ENCODE measurements around the gene PDZD8.

Gene PDZD8

DNA sequence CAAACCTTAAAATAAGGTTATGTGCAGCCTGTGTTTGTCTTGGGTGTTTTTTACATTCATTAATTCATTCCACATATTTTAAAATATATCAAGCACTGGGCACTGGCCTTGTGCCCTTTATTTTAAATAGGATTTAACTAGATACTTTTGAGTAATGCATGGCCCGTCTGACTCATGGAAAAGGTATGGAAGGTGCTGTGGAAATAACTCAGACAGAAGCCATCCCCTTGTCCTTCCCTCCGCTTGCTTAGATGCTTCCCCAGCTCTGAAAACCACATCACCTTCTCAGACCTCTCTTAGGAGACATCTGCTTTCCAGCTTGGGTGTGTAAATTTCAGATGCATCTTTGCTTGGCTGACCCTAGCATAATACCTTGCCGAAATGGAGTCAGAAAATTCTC is 103.8 kb downstream of the PDZD8 start:
- Histone ChIP-seq H2BK120ac (ENCODE audit: insufficient read depth, low read length, poor library complexity) (no peak overlapping the region), H2BK5ac (ENCODE audit: low read depth, low read length, poor library complexity) (no peak overlapping the region), H3K4me3 (ENCODE audit: low read depth, low read length) (no peak overlapping the region), H3K27me3 (ENCODE audit: insufficient read depth, low read length) (no peaks in the 10 kb centered on the region), H3K23ac (ENCODE audit: low read length) (no peak overlapping the region), H3K14ac (ENCODE audit: low read length) (no peak overlapping the region), H3K18ac (ENCODE audit: low read length) (no peak overlapping the region), H3K9me3 (ENCODE audit: insufficient read depth, low read depth, low read length) (no peaks in the 10 kb centered on the region), H3K9ac (ENCODE audit: low read length) (no peak overlapping the region), H4K8ac (ENCODE audit: low read depth, low read length) (no peak overlapping the region), H2AFZ (ENCODE audit: insufficient read depth, low read length, poor library complexity) (no peak overlapping the region), H3K4me1 (ENCODE audit: control insufficient read depth in 1 of 2, insufficient read depth in 2 of 2, low read length in 2 of 2) (peaks cover 0 to 7% of the 10 kb centered on the region in 2 experiments), H4K12ac (ENCODE audit: low read depth, low read length) (no peak overlapping the region), H3K36me3 (ENCODE audit: control insufficient read depth in 1 of 2, insufficient read depth in 2 of 2, low read length in 2 of 2) (no peaks in the 10 kb centered on the region), H2AK5ac (ENCODE audit: low read length) (no peak overlapping the region), H3K4ac (ENCODE audit: low read depth, low read length) (no peak overlapping the region), H2BK12ac (ENCODE audit: low read length) (no peak overlapping the region), H3K79me2 (ENCODE audit: control insufficient read depth, insufficient read depth, low read length, poor library complexity) (no peaks in the 10 kb centered on the region), H3K79me1 (ENCODE audit: low read length) (no peaks in the 10 kb centered on the region), H3K27ac (ENCODE audit: low read depth, low read length) (no peak overlapping the region), H3K4me2 (ENCODE audit: low read length) (peak overlapping the region; percentile 28), H4K91ac (ENCODE audit: low read depth, low read length) (no peak overlapping the region)
- peak; percentile 52 to 68 for DNase-seq
- WGBS (ENCODE audit: extremely low coverage, insufficient coverage, insufficient read length): no CpG with 5 or more reads among the region's 3 CpGs

GRCh38 chr10:117268907-117269306 is 106.3 kb downstream of the PDZD8 start:
- 100% methylated on average over 1 of the region's 2 CpGs for WGBS (ENCODE audit: extremely low coverage, insufficient coverage, insufficient read length)

GRCh38 chr10:117268258-117268657 is 107.0 kb downstream of the PDZD8 start:
- H2BK5ac ChIP-seq (ENCODE audit: low read depth, low read length, poor library complexity): no peak overlapping the region
- H3K27me3 ChIP-seq (ENCODE audit: insufficient read depth, low read length): no peaks in the 10 kb centered on the region
- H4K91ac ChIP-seq (ENCODE audit: low read depth, low read length): no peak overlapping the region
- no peaks in the 10 kb centered on the region for H3K79me1 ChIP-seq (ENCODE audit: low read length)
- H4K12ac ChIP-seq (ENCODE audit: low read depth, low read length): no peak overlapping the region
- H3K79me2 ChIP-seq (ENCODE audit: control insufficient read depth, insufficient read depth, low read length, poor library complexity): no peaks in the 10 kb centered on the region
- no peak overlapping the region for H3K9ac ChIP-seq (ENCODE audit: low read length)
- no peak overlapping the region for H2AK5ac ChIP-seq (ENCODE audit: low read length)
- no peak overlapping the region for H3K23ac ChIP-seq (ENCODE audit: low read length)
- H4K8ac ChIP-seq (ENCODE audit: low read depth, low read length): no peak overlapping the region
- no peak overlapping the region for H2BK120ac ChIP-seq (ENCODE audit: insufficient read depth, low read length, poor library complexity)
- no peak overlapping the region for H3K27ac ChIP-seq (ENCODE audit: low read depth, low read length)
- no CpG with 5 or more reads among the region's 4 CpGs for WGBS (ENCODE audit: extremely low coverage, insufficient coverage, insufficient read length)
- H2AFZ ChIP-seq (ENCODE audit: insufficient read depth, low read length, poor library complexity): no peak overlapping the region
- no peak overlapping the region for H3K4me2 ChIP-seq (ENCODE audit: low read length)
- H3K9me3 ChIP-seq (ENCODE audit: insufficient read depth, low read depth, low read length): no peaks in the 10 kb centered on the region
- no peaks in the 10 kb centered on the region for H3K36me3 ChIP-seq (ENCODE audit: control insufficient read depth in 1 of 2, insufficient read depth in 2 of 2, low read length in 2 of 2)
- no peak overlapping the region for H3K14ac ChIP-seq (ENCODE audit: low read length)
- H3K18ac ChIP-seq (ENCODE audit: low read length): no peak overlapping the region
- no peak overlapping the region for H3K4me3 ChIP-seq (ENCODE audit: low read depth, low read length)
- H2BK12ac ChIP-seq (ENCODE audit: low read length): no peak overlapping the region
- no peak for DNase-seq
- H3K4me1 ChIP-seq (ENCODE audit: control insufficient read depth in 1 of 2, insufficient read depth in 2 of 2, low read length in 2 of 2): peaks cover 2 to 8% of the 10 kb centered on the region in 2 experiments
- no peak overlapping the region for H3K4ac ChIP-seq (ENCODE audit: low read depth, low read length)

More at GRCh38 chr10:117268907-117269306, 106.3 kb downstream of the PDZD8 start:
- Histone ChIP-seq H3K79me2 (ENCODE audit: control insufficient read depth, insufficient read depth, low read length, poor library complexity) (no peaks in the 10 kb centered on the region), H3K18ac (ENCODE audit: low read length) (no peak overlapping the region), H4K8ac (ENCODE audit: low read depth, low read length) (no peak overlapping the region), H3K14ac (ENCODE audit: low read length) (no peak overlapping the region), H3K4me1 (ENCODE audit: control insufficient read depth in 1 of 2, insufficient read depth in 2 of 2, low read length in 2 of 2) (peaks cover 0 to 7% of the 10 kb centered on the region in 2 experiments), H2BK120ac (ENCODE audit: insufficient read depth, low read length, poor library complexity) (no peak overlapping the region), H4K12ac (ENCODE audit: low read depth, low read length) (no peak overlapping the region), H4K91ac (ENCODE audit: low read depth, low read length) (no peak overlapping the region), H2AFZ (ENCODE audit: insufficient read depth, low read length, poor library complexity) (no peak overlapping the region), H3K23ac (ENCODE audit: low read length) (peak overlapping the region; percentile 13), H3K27ac (ENCODE audit: low read depth, low read length) (no peak overlapping the region), H3K9ac (ENCODE audit: low read length) (no peak overlapping the region), H2BK12ac (ENCODE audit: low read length) (no peak overlapping the region), H3K4me2 (ENCODE audit: low read length) (no peak overlapping the region), H3K36me3 (ENCODE audit: control insufficient read depth in 1 of 2, insufficient read depth in 2 of 2, low read length in 2 of 2) (no peaks in the 10 kb centered on the region), H3K27me3 (ENCODE audit: insufficient read depth, low read length) (no peaks in the 10 kb centered on the region), H2BK5ac (ENCODE audit: low read depth, low read length, poor library complexity) (no peak overlapping the region), H3K4ac (ENCODE audit: low read depth, low read length) (no peak overlapping the region), H2AK5ac (ENCODE audit: low read length) (no peak overlapping the region), H3K79me1 (ENCODE audit: low read length) (no peaks in the 10 kb centered on the region), H3K4me3 (ENCODE audit: low read depth, low read length) (no peak overlapping the region), H3K9me3 (ENCODE audit: insufficient read depth, low read depth, low read length) (no peaks in the 10 kb centered on the region)
- DNase-seq: no peak

GRCh38 chr10:117266812-117267211 is 108.4 kb downstream of the PDZD8 start:
- Histone ChIP-seq H3K4me1 (ENCODE audit: control insufficient read depth in 1 of 2, insufficient read depth in 2 of 2, low read length in 2 of 2) (peaks cover 6 to 9% of the 10 kb centered on the region in 2 experiments), H2BK120ac (ENCODE audit: insufficient read depth, low read length, poor library complexity) (no peak overlapping the region), H3K27me3 (ENCODE audit: insufficient read depth, low read length) (no peaks in the 10 kb centered on the region), H3K4me2 (ENCODE audit: low read length) (no peak overlapping the region), H3K36me3 (ENCODE audit: control insufficient read depth in 1 of 2, insufficient read depth in 2 of 2, low read length in 2 of 2) (no peaks in the 10 kb centered on the region), H4K12ac (ENCODE audit: low read depth, low read length) (no peak overlapping the region), H3K27ac (ENCODE audit: low read depth, low read length) (no peak overlapping the region), H4K91ac (ENCODE audit: low read depth, low read length) (no peak overlapping the region), H3K9me3 (ENCODE audit: insufficient read depth, low read depth, low read length) (no peaks in the 10 kb centered on the region), H3K4ac (ENCODE audit: low read depth, low read length) (no peak overlapping the region), H2BK5ac (ENCODE audit: low read depth, low read length, poor library complexity) (no peak overlapping the region), H2AFZ (ENCODE audit: insufficient read depth, low read length, poor library complexity) (no peak overlapping the region), H2AK5ac (ENCODE audit: low read length) (no peak overlapping the region), H2BK12ac (ENCODE audit: low read length) (no peak overlapping the region), H3K4me3 (ENCODE audit: low read depth, low read length) (no peak overlapping the region), H4K8ac (ENCODE audit: low read depth, low read length) (no peak overlapping the region), H3K9ac (ENCODE audit: low read length) (no peak overlapping the region), H3K18ac (ENCODE audit: low read length) (no peak overlapping the region), H3K79me2 (ENCODE audit: control insufficient read depth, insufficient read depth, low read length, poor library complexity) (no peaks in the 10 kb centered on the region), H3K23ac (ENCODE audit: low read length) (no peak overlapping the region), H3K14ac (ENCODE audit: low read length) (no peak overlapping the region), H3K79me1 (ENCODE audit: low read length) (no peaks in the 10 kb centered on the region)
- DNase-seq: no peak
- no CpG with 5 or more reads among the region's 2 CpGs for WGBS (ENCODE audit: extremely low coverage, insufficient coverage, insufficient read length)
